DMS 273 treated with DMSO at 0.1 percent for 48 hours (cell line): ENCODE measurements around the gene MBNL2.
"Not testable (repeated sequence)": the region's sequence is repeated elsewhere in the genome, so short reads cannot be mapped to it uniquely, and the experiment has no call there.

Experiments used
- DNase-seq: peaks from one replicate; lab custom pipeline; 2025; lab: John Stamatoyannopoulos, UW

MBNL2 gene

GRCh38 chr13:97348569-97349100, 126.5 kb downstream of the MBNL2 start:
- no peak for DNase-seq

DNA sequence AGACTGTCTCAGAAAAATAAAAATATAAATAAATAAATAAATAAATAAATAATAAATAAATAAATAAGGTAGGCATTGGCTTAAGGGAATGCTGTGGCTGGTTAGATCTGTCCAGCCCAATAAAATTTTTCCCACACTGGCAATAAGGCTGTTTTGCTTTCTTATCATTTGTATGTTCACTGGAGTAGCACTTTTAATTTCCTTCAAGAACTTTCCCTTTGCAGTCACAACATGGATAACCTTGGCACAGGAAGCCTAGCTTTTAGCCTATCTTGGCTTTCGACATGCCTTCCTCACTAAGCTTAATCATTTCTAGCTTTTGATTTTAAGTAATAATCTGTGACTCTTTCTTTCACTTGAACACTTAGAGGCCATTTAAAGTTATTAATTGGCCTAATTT, 129.9 kb downstream of the MBNL2 start:
- not testable (repeated sequence) for DNase-seq

- no peak for DNase-seq
Observed at GRCh38 chr13:97352815-97353214, 130.7 kb downstream of the MBNL2 start.

GRCh38 chr13:97353927-97354675, 132.0 kb downstream of the MBNL2 start:
- DNase-seq: no peak

DNA sequence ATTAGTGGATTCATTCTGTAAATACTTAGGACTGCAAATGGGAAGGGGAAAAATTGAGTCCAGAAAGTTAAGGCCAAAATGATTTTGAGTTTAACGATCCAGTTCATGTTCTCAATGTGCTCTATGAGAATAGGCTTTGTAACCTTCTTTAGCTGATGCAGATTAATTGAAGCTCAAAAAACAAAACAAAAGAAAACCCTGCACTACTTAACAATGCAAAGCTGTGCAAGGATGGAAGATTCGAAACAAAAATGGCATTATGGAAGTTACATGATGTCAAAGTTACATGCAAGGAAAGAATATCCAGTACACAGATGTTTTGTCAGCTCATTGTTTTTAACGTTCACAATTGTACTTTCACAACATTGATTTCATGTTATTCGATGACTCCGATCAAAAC, 132.7 kb downstream of the MBNL2 start:
- DNase-seq: no peak

GRCh38 chr13:97356592-97356991, 134.5 kb downstream of the MBNL2 start:
- DNase-seq: no peak

GRCh38 chr13:97359181-97360057, 137.3 kb downstream of the MBNL2 start:
- peak; percentile 7 for DNase-seq

DNA sequence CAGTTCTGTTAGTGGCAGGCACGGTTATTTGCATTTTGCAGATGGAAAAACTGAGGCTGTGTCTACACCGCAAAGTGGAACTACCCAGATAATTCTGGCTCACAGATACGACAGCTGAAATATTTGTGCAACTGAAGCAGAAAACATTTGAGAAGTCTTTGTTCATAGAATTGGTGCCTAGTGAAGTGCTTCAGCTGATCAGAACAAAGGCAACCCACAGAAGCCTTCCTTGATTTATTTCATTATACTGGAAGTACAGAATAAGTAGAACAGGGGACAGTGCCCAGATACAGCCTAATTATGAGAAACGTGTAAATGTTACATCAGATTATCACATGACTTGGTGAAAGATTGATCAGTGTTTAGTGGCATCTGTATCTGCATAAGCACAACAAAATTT, 138.5 kb downstream of the MBNL2 start:
- no peak for DNase-seq

DNA sequence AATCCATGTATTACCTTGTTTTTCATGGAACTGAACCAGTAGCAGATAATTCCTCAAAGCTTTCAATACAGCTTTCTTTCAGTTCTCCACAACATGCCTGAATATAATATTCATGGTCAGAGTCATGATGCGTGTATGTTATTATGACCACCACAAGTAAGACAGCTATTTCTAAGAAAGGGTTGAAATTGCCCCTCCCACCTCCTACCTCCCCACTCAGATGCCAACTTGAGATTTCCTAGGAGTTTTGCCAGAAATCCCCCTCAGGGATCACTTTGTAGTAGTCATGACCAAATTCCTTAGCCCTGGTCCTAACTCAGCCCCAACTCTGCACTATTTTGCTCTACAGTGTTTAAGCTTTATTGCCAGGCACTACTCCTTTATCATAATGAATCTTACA, 141.9 kb downstream of the MBNL2 start:
- DNase-seq: no peak

DNA sequence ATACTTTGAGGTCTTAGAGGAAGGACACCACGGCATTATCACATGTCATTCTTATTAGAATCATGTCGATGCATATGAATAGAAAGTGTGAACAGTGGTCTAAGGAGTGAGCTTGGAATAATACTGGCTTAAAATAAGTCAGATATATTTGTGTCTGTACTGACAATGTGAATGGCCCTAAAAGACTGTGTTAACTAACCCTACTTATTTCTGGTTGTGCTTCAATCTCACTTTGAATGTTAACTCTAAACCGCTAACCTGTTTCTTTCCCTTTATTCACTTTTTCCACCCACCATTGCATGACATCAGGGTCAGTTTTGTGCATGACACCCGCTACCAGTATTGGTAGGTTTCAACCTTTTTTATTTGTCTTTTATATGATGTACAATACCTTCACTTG, 142.7 kb downstream of the MBNL2 start:
- DNase-seq: no peak

- no peak for DNase-seq
Observed at GRCh38 chr13:97366172-97366688, 144.1 kb downstream of the MBNL2 start.

DNA sequence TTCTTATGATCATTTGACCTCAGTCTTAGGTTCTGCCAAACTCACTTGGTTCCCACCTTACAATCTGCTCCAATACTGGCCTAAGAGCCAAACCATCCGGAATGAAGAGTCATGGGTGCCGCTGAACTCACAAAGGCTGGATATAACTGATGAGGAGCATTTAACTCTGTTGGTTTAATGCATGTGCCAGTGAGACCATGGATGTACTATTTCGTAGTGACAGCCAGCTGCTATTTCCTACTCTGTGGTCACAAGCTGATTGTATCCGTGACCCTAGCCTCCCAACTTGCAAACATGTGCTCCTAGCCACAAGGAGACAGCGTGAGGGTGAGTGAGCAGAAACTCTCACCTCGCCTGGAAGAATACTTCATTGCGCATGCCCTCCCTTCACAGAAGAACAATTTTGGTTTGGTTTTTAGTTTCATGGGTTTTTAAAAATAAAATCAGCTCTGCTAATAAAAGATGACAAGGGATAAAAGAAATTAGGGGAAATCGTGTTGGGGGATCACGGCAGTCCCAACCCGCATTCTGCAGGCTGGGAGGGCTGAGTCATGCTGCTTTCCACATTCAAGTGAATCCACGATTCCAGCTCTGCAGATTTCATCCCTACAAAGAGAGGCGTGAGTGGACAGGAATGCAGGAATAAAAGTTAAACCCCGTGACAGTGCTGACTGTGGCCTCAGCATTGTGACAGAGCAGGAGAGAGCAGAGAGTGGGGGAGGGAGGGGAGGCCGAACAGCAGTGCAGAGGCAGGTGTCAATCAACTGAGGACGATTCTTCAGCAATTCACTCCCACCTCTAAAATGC, 145.1 kb downstream of the MBNL2 start:
- DNase-seq: no peak

- DNase-seq: no peak
Observed at GRCh38 chr13:97369261-97369893, 147.2 kb downstream of the MBNL2 start.

- DNase-seq: no peak
Observed at GRCh38 chr13:97371486-97372109, 149.5 kb downstream of the MBNL2 start.

DNA sequence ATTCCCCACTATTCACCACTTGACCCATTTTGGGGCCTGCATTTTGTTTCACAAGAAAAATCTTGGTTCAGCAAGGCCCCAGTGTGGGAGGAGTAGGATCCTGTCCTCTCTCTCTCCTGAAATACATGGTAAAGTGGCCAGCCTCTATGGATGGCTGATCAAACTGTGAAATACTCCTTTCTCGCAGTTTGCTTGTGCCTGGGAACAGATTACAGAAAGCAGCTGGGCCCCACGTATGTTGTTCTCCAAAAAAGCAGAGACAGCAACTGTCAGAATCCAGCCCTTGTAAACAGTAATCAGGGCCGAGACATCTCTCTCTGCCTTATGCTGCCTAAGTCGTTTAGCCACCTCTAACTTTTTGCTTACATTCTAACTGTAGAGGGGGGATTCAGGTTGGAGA, 150.8 kb downstream of the MBNL2 start:
- no peak for DNase-seq

DNA sequence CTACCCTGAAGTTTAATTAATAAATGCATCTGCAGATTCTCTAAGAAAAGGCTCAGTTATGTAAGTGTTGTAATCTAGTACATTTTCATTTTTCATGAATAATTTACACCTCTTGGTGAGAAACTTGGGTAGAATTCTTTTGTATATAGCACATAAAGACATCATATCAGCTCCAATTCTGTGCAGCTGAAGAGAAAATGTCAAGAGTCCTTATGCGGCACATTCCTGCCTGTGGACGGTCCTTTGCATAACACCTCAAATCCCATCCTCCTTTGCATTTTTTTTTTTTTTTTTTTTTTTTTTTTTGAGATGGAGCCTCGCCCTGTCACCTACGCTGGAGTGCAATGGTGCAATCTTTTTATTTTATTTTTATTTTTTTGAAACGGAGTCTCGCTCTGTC, 151.7 kb downstream of the MBNL2 start:
- no peak for DNase-seq

- no peak for DNase-seq
Observed at GRCh38 chr13:97376981-97377380, 154.8 kb downstream of the MBNL2 start.

DNA sequence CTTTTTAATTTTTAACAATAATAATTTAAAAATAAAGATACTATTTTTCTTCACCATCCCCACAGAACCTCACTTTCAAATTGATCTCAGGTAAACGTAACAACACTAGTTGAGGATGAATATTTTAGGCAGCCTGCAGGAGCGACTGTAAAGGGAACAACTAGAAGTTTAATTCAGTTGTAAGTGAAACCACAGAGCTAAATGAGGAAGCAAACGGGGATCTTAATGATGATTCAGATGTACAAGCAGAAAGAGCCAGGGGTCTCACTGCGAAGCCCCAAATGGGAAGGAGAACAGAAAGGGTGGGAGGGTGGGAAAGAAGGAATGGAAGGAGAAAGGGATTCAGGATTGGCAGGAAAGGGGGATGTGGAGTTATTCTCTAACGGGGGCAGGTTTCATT, 157.3 kb downstream of the MBNL2 start:
- no peak for DNase-seq

DNA sequence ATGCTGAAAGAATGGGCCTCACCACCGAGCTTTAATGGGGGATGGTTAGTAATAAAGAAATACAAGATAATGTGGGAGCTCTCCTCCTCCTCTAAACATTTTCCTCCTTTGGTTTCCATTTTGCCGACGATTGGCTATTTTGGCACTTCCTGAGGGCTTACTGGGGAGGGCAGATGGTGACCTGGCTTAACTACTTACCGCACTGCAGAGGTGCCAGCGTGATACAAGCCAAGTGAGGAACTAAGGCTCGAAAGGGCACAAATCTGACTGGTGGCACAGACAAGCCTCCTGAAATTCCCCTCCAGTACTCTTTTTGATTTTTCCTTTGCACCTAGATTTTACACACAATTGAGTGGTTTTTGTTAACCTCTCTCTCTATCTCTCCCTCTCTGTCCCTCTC, 158.6 kb downstream of the MBNL2 start:
- no peak for DNase-seq

DNA sequence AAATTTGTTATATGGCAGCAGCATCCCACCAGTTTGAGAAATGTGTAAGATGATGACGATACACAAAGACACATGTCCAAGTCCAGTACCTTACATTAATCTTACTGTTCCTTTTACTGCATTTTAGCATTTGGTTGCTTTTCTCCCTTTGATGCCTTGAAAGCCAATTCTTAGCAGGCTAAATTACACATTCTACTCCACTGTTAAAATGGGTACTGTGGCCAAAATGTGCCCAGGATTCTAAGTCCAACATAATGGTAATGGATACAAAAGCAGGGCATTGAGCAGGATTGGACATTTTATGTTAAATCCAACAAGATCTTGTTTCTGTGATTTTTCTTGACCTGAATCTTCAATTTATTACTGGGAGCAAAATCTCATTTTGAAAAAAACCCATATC, 159.1 kb downstream of the MBNL2 start:
- DNase-seq: no peak

GRCh38 chr13:97382276-97382675, 160.1 kb downstream of the MBNL2 start:
- no peak for DNase-seq
